ENCODE data around the gene NAP1L4.

- TF ChIP-seq CTCF (IDR thresholded peaks at IDR 0.05) (no peak), EZH2 (IDR thresholded peaks at IDR 0.05; ENCODE audit: borderline replicate concordance, insufficient read depth, low read depth, low read length, poor library complexity, severe bottlenecking) (no peak)
Observed at GRCh38 chr11:2919837-2920236, 72.3 kb downstream of the NAP1L4 start.

Measured in B cell (primary cell).